ENCODE results near the gene ACSBG1.

DNA sequence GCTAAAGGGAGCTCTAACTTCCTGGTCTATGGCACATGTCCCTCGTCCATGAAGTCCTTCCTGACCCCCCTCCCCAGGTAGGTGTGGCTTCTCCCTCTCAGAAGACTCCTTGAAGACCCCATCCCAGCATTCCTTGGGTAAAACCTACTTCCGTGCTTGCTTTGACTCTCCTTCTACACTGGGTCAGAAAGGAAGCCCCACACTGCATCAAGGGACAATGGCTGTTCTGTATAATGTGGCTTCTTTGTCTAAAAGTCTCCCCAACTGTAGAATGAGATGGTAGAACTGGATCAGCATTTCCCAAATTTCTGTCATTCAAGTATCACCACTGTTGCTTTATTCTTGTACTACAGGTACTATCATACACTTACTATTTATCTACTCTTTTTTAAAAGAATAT is 26.1 kb upstream of the ACSBG1 start:
- no peak for TF ChIP-seq TCF12 (IDR thresholded peaks at IDR 0.05; ENCODE audit: low read depth, low read length)
- TF ChIP-seq ZNF622 (IDR thresholded peaks at IDR 0.05), result no peak
- TF ChIP-seq TBL1XR1 (IDR thresholded peaks at IDR 0.05; ENCODE audit: low read depth, low read length), result no peak
- no peak for TF ChIP-seq ZSCAN29 (IDR thresholded peaks at IDR 0.05)
- TF ChIP-seq, protein P1, sequence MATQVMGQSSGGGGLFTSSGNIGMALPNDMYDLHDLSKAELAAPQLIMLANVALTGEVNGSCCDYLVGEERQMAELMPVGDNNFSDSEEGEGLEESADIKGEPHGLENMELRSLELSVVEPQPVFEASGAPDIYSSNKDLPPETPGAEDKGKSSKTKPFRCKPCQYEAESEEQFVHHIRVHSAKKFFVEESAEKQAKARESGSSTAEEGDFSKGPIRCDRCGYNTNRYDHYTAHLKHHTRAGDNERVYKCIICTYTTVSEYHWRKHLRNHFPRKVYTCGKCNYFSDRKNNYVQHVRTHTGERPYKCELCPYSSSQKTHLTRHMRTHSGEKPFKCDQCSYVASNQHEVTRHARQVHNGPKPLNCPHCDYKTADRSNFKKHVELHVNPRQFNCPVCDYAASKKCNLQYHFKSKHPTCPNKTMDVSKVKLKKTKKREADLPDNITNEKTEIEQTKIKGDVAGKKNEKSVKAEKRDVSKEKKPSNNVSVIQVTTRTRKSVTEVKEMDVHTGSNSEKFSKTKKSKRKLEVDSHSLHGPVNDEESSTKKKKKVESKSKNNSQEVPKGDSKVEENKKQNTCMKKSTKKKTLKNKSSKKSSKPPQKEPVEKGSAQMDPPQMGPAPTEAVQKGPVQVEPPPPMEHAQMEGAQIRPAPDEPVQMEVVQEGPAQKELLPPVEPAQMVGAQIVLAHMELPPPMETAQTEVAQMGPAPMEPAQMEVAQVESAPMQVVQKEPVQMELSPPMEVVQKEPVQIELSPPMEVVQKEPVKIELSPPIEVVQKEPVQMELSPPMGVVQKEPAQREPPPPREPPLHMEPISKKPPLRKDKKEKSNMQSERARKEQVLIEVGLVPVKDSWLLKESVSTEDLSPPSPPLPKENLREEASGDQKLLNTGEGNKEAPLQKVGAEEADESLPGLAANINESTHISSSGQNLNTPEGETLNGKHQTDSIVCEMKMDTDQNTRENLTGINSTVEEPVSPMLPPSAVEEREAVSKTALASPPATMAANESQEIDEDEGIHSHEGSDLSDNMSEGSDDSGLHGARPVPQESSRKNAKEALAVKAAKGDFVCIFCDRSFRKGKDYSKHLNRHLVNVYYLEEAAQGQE (IDR thresholded peaks at IDR 0.05; ENCODE audit: low read depth, low read length), result no peak
- TF ChIP-seq CBX3 (IDR thresholded peaks at IDR 0.05; ENCODE audit: borderline replicate concordance, low read depth), result no peak
- no peak for TF ChIP-seq MTA3 (IDR thresholded peaks at IDR 0.05; ENCODE audit: borderline replicate concordance, low read length)
- TF ChIP-seq POLR2A (IDR thresholded peaks at IDR 0.05; ENCODE audit: low read depth, low read length), result no peak
- no peak for TF ChIP-seq GABPA (IDR thresholded peaks at IDR 0.05; ENCODE audit: low read depth)
- no peak for TF ChIP-seq BMI1 (IDR thresholded peaks at IDR 0.05; ENCODE audit: borderline replicate concordance)
- TF ChIP-seq, protein P2, sequence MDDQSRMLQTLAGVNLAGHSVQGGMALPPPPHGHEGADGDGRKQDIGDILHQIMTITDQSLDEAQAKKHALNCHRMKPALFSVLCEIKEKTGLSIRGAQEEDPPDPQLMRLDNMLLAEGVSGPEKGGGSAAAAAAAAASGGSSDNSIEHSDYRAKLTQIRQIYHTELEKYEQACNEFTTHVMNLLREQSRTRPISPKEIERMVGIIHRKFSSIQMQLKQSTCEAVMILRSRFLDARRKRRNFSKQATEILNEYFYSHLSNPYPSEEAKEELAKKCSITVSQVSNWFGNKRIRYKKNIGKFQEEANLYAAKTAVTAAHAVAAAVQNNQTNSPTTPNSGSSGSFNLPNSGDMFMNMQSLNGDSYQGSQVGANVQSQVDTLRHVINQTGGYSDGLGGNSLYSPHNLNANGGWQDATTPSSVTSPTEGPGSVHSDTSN (IDR thresholded peaks at IDR 0.05; ENCODE audit: insufficient replicate concordance, low read depth, low read length), result no peak
- TF ChIP-seq, protein P3, sequence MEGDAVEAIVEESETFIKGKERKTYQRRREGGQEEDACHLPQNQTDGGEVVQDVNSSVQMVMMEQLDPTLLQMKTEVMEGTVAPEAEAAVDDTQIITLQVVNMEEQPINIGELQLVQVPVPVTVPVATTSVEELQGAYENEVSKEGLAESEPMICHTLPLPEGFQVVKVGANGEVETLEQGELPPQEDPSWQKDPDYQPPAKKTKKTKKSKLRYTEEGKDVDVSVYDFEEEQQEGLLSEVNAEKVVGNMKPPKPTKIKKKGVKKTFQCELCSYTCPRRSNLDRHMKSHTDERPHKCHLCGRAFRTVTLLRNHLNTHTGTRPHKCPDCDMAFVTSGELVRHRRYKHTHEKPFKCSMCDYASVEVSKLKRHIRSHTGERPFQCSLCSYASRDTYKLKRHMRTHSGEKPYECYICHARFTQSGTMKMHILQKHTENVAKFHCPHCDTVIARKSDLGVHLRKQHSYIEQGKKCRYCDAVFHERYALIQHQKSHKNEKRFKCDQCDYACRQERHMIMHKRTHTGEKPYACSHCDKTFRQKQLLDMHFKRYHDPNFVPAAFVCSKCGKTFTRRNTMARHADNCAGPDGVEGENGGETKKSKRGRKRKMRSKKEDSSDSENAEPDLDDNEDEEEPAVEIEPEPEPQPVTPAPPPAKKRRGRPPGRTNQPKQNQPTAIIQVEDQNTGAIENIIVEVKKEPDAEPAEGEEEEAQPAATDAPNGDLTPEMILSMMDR (IDR thresholded peaks at IDR 0.05 in 2 of 3, conservative IDR thresholded peaks at IDR 0.05 in 1 of 3; ENCODE audit: control insufficient read depth in 2 of 3, extremely low read depth in 1 of 3, insufficient read depth in 1 of 3, low read depth in 3 of 3, low read length in 3 of 3), result no peak
- TF ChIP-seq, protein P4, sequence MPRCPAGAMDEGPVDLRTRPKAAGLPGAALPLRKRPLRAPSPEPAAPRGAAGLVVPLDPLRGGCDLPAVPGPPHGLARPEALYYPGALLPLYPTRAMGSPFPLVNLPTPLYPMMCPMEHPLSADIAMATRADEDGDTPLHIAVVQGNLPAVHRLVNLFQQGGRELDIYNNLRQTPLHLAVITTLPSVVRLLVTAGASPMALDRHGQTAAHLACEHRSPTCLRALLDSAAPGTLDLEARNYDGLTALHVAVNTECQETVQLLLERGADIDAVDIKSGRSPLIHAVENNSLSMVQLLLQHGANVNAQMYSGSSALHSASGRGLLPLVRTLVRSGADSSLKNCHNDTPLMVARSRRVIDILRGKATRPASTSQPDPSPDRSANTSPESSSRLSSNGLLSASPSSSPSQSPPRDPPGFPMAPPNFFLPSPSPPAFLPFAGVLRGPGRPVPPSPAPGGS (IDR thresholded peaks at IDR 0.05; ENCODE audit: borderline replicate concordance, insufficient read depth, low read depth, low read length, poor library complexity, severe bottlenecking), result no peak
- TF ChIP-seq, protein P5, sequence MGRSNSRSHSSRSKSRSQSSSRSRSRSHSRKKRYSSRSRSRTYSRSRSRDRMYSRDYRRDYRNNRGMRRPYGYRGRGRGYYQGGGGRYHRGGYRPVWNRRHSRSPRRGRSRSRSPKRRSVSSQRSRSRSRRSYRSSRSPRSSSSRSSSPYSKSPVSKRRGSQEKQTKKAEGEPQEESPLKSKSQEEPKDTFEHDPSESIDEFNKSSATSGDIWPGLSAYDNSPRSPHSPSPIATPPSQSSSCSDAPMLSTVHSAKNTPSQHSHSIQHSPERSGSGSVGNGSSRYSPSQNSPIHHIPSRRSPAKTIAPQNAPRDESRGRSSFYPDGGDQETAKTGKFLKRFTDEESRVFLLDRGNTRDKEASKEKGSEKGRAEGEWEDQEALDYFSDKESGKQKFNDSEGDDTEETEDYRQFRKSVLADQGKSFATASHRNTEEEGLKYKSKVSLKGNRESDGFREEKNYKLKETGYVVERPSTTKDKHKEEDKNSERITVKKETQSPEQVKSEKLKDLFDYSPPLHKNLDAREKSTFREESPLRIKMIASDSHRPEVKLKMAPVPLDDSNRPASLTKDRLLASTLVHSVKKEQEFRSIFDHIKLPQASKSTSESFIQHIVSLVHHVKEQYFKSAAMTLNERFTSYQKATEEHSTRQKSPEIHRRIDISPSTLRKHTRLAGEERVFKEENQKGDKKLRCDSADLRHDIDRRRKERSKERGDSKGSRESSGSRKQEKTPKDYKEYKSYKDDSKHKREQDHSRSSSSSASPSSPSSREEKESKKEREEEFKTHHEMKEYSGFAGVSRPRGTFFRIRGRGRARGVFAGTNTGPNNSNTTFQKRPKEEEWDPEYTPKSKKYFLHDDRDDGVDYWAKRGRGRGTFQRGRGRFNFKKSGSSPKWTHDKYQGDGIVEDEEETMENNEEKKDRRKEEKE (IDR thresholded peaks at IDR 0.05), result no peak

Data from GM12878 (cell line).